Measurements from ENCODE around the gene SERPING1.

SERPING1 gene

GRCh38 chr11:57597916-57598830 is 688 bp downstream of the SERPING1 start:
- DNase-seq: no peak

GRCh38 chr11:57598831-57599155 is 1.3 kb downstream of the SERPING1 start:
- no peak for DNase-seq

GRCh38 chr11:57599381-57599780 is 1.9 kb downstream of the SERPING1 start:
- DNase-seq: no peak

- no peak for DNase-seq
These were observed 3.8 kb downstream of the SERPING1 start for GRCh38 chr11:57601297-57601696.

- no peak for DNase-seq
These were observed 7.0 kb downstream of the SERPING1 start for GRCh38 chr11:57604296-57605027.

GRCh38 chr11:57605028-57605420 is 7.5 kb downstream of the SERPING1 start:
- no peak for DNase-seq

- DNase-seq: no peak
These were observed 12.7 kb downstream of the SERPING1 start for GRCh38 chr11:57610170-57610569.

- no peak for DNase-seq
These were observed 16.8 kb downstream of the SERPING1 start for GRCh38 chr11:57614234-57614772.

GRCh38 chr11:57615308-57615707 is 17.8 kb downstream of the SERPING1 start:
- DNase-seq: no peak

- no peak for DNase-seq
These were observed 19.1 kb downstream of the SERPING1 start for GRCh38 chr11:57616595-57616994.

GRCh38 chr11:57618438-57618837 is 21.0 kb downstream of the SERPING1 start:
- no peak for DNase-seq

GRCh38 chr11:57619331-57619730 is 21.8 kb downstream of the SERPING1 start:
- no peak for DNase-seq

GRCh38 chr11:57620467-57620866 is 23.0 kb downstream of the SERPING1 start:
- no peak for DNase-seq

- DNase-seq: no peak
These were observed 24.8 kb downstream of the SERPING1 start for GRCh38 chr11:57622263-57622662.

GRCh38 chr11:57624864-57625263 is 27.4 kb downstream of the SERPING1 start:
- no peak for DNase-seq

- DNase-seq: no peak
These were observed 29.4 kb downstream of the SERPING1 start for GRCh38 chr11:57626895-57627294.

- no peak for DNase-seq
These were observed 32.7 kb downstream of the SERPING1 start for GRCh38 chr11:57630171-57630570.

GRCh38 chr11:57632116-57632515 is 34.6 kb downstream of the SERPING1 start:
- DNase-seq: no peak

GRCh38 chr11:57633394-57634070 is 36.0 kb downstream of the SERPING1 start:
- DNase-seq: no peak

- no peak for DNase-seq
These were observed 36.8 kb downstream of the SERPING1 start for GRCh38 chr11:57634311-57634710.

GRCh38 chr11:57635246-57635645 is 37.8 kb downstream of the SERPING1 start:
- no peak for DNase-seq

GRCh38 chr11:57637626-57638004 is 40.1 kb downstream of the SERPING1 start:
- DNase-seq: no peak

GRCh38 chr11:57638005-57638781 is 40.7 kb downstream of the SERPING1 start:
- DNase-seq: peak; percentile 46
